GM21825 (cell line): ENCODE results near the gene IQCH.

Experiments used
- ATAC-seq: cut with Tn5 transposase; IDR thresholded peaks from one replicate; pipeline ENCODE4 v1.9.1; 2021; ENCODE audit warnings: mild to moderate bottlenecking, moderate library complexity; ENCODE audit not compliant: unreplicated experiment

IQCH gene

GRCh38 chr15:67551207-67551743, 296.7 kb downstream of the IQCH start:
- ATAC-seq: no peak
